ENCODE results near the gene GNGT1. TPM values are rescaled to one million over a fixed set of nuclear protein-coding genes. Genes with fewer than 3 reads are reported as not detected.

The GNGT1 gene
- total and polyA plus RNA-seq, 2 of the 8 experiments (the other 6 are each of a cell fraction or from before 2014, with no cell fraction given) = 0.26 TPM; not detected in 1

GRCh38 chr7:93890041-93890463, 16.3 kb upstream of the GNGT1 start:
- Histone ChIP-seq H2BK5ac (ENCODE audit: low read depth, low read length) (no peak overlapping the region; the same call in 1 of the 2 replicates), H3K36me3 (ENCODE audit: control insufficient read depth in 2 of 4, insufficient read depth in 4 of 4, low read length in 3 of 4) (no peaks in the 10 kb centered on the region), H4K5ac (ENCODE audit: insufficient read length, low read depth, low read length) (no peak overlapping the region), H2BK15ac (ENCODE audit: low read length) (peak overlapping the region; percentile 18; the same call in 1 of the 2 replicates), H3K27ac (ENCODE audit: low read depth, low read length) (no peak overlapping the region), H3K56ac (replicated peaks; ENCODE audit: insufficient read length, low read depth, low read length) (no peak overlapping the region), H4K8ac (ENCODE audit: extremely low read depth, insufficient read depth, low read length) (no peak overlapping the region), H3K14ac (ENCODE audit: insufficient read length) (no peak overlapping the region), H3K23me2 (ENCODE audit: low read depth, low read length) (peaks cover 6% of the 10 kb centered on the region; the same call in 1 of the 2 replicates), H3K79me1 (ENCODE audit: low read depth, low read length) (no peaks in the 10 kb centered on the region), H3K4ac (replicated peaks; ENCODE audit: insufficient read length, low read depth, low read length) (no peak overlapping the region), H3K18ac (ENCODE audit: extremely low read depth, low read length) (no peak overlapping the region; the same call in 1 of the 2 replicates), H3K4me3 (ENCODE audit: extremely low read depth in 1 of 4, insufficient read depth in 2 of 4, low read depth in 3 of 4, low read length in 4 of 4) (peak overlapping the region; percentile 66 to 84 (median 74)), H2AK5ac (ENCODE audit: low read depth, low read length) (no peak overlapping the region), H4K20me1 (replicated peaks in 1 of 2; ENCODE audit: control insufficient read depth in 1 of 2, insufficient read depth in 2 of 2, low read length in 2 of 2) (no peaks in the 10 kb centered on the region), H3K9me3 (ENCODE audit: insufficient read depth in 2 of 2, low read depth in 1 of 2, low read length in 1 of 2) (no peaks in the 10 kb centered on the region), H2BK12ac (ENCODE audit: low read depth, low read length) (no peak overlapping the region), H2BK120ac (replicated peaks; ENCODE audit: low read depth, low read length) (no peak overlapping the region), H3K79me2 (ENCODE audit: control insufficient read depth in 1 of 2, insufficient read depth in 2 of 2, low read length in 2 of 2) (no peaks in the 10 kb centered on the region), H2AFZ (ENCODE audit: low read length) (peak overlapping the region; percentile 65), H4K91ac (replicated peaks; ENCODE audit: insufficient read length, low read length) (no peak overlapping the region), H2BK20ac (ENCODE audit: low read length) (no peak overlapping the region), H3K23ac (ENCODE audit: insufficient read length) (no peak overlapping the region), H3K4me2 (ENCODE audit: insufficient read depth in 1 of 2, low read depth in 2 of 2, low read length in 2 of 2) (peak overlapping the region; percentile 66 to 81), H3K27me3 (replicated peaks in 1 of 4; ENCODE audit: control insufficient read depth in 3 of 4, extremely low read depth in 1 of 4, insufficient read depth in 3 of 4, low read length in 3 of 4) (peaks cover 0 to 25% (median 6%) of the 10 kb centered on the region in 4 experiments; a peak in 5 of 7 replicates), H3K9ac (replicated peaks in 1 of 4; ENCODE audit: extremely low read depth in 1 of 4, low read depth in 3 of 4, low read length in 3 of 4) (peak overlapping the region in 2 of 4 experiments; percentile 13 to 16; a peak in 4 of 7 replicates), H3K4me1 (replicated peaks in 1 of 4; ENCODE audit: control insufficient read depth in 3 of 4, insufficient read depth in 4 of 4, low read length in 3 of 4) (no peaks in the 10 kb centered on the region)
- DNase-seq (ENCODE audit: low read depth in 1 of 2, low spot score in 2 of 2) = peak; percentile 25 to 74
- POLR2A ChIA-PET (ENCODE audit: partially characterized antibody) = interaction anchor here (0.7 to 1.6 kb wide), 4 partner anchors 11 to 245 kb away, joined by 3 to 4 read pairs (median 4); partner anchors contain the start of gene GNG11
- CTCF ChIA-PET (ENCODE audit: partially characterized antibody) = interaction anchor here (0.6 to 6.3 kb wide), 15 partner anchors 10 to 644 kb away, joined by 3 to 47 read pairs (median 3); partner anchors contain the start of gene GNGT1
- WGBS, 2 experiments (ENCODE audit: extremely low coverage in 1 of 2, insufficient coverage in 1 of 2, insufficient read length in 1 of 2, insufficient replicate concordance in 2 of 2, low coverage in 1 of 2, low lambda C conversion rate in 2 of 2, missing lambda C conversion rate in 1 of 2) = 2% methylated on average over 28 of the region's 28 CpGs; no CpG with 5 or more reads in 1 of the 2 experiments
- no peak for FAIRE-seq
- TF ChIP-seq RXRA (IDR thresholded peaks at IDR 0.05; ENCODE audit: insufficient read depth, low read depth, low read length) (no peak), CHD2 (IDR thresholded peaks at IDR 0.05; ENCODE audit: low read length) (0 out of 2 replicates have a peak, but pooled peaks have one; percentile 46), RFX5 (IDR thresholded peaks at IDR 0.05; ENCODE audit: borderline replicate concordance, low read depth, low read length) (no peak), NANOG (IDR thresholded peaks at IDR 0.05; ENCODE audit: insufficient read depth, low read depth, low read length, poor library complexity, severe bottlenecking) (no peak), GABPA (IDR thresholded peaks at IDR 0.05; ENCODE audit: borderline replicate concordance, insufficient read depth, low read length) (no peak), CTCF (IDR thresholded peaks at IDR 0.05; ENCODE audit: control extremely low read depth in 1 of 3, insufficient read depth in 1 of 3, low read depth in 1 of 3, low read length in 3 of 3) (peak in 2 of 3 experiments; percentile 4 to 9; a peak in 2 of 4 replicates), FOSL1 (IDR thresholded peaks at IDR 0.05; ENCODE audit: insufficient read depth, low read depth, low read length) (no peak), EZH2 (IDR thresholded peaks at IDR 0.05; ENCODE audit: low read depth, low read length, severe bottlenecking) (no peak), MAX (IDR thresholded peaks at IDR 0.05) (no peak; the same call in 1 of the 2 replicates)
